ENCODE results near the gene PBX1.

PBX1 gene

GRCh38 chr1:164589408-164589807 is 30.4 kb downstream of the PBX1 start:
- H3K27ac ChIP-seq (ENCODE audit: low read depth, low read length): no peak overlapping the region
- no peak overlapping the region for H3K4me3 ChIP-seq (ENCODE audit: low read length)
- no peaks in the 10 kb centered on the region for H3K9me3 ChIP-seq (ENCODE audit: control insufficient read depth, insufficient read depth, low read length)
- H3K9me2 ChIP-seq (replicated peaks; ENCODE audit: control insufficient read depth, low read length): no peaks in the 10 kb centered on the region
- no peaks in the 10 kb centered on the region for H4K20me1 ChIP-seq (ENCODE audit: control insufficient read depth, insufficient read depth, low read depth, low read length)
- no peaks in the 10 kb centered on the region for H3F3A ChIP-seq (ENCODE audit: control insufficient read depth, insufficient read depth)
- no peaks in the 10 kb centered on the region; the same call in 1 of the 2 replicates for H3K27me3 ChIP-seq (ENCODE audit: control insufficient read depth, low read length)
- H3K36me3 ChIP-seq (ENCODE audit: control insufficient read depth, low read length): no peaks in the 10 kb centered on the region
- H3K4me1 ChIP-seq (ENCODE audit: control insufficient read depth, low read length): no peaks in the 10 kb centered on the region
- no peaks in the 10 kb centered on the region for H3K79me2 ChIP-seq (ENCODE audit: control insufficient read depth, low read length)
- no peak overlapping the region for H3K4me2 ChIP-seq (ENCODE audit: low read length)
- TF ChIP-seq CTCF (IDR thresholded peaks at IDR 0.05; ENCODE audit: low read depth, low read length, poor library complexity, severe bottlenecking) (no peak), EZH2phosphoT487 (IDR thresholded peaks at IDR 0.05; ENCODE audit: borderline replicate concordance, low read length) (no peak)

GRCh38 chr1:164589961-164590507 is 31.1 kb downstream of the PBX1 start:
- Histone ChIP-seq H3K4me1 (ENCODE audit: control insufficient read depth, low read length) (no peaks in the 10 kb centered on the region), H3F3A (ENCODE audit: control insufficient read depth, insufficient read depth) (no peaks in the 10 kb centered on the region), H3K9me3 (ENCODE audit: control insufficient read depth, insufficient read depth, low read length) (no peaks in the 10 kb centered on the region), H3K9me2 (replicated peaks; ENCODE audit: control insufficient read depth, low read length) (no peaks in the 10 kb centered on the region), H3K4me2 (ENCODE audit: low read length) (no peak overlapping the region), H4K20me1 (ENCODE audit: control insufficient read depth, insufficient read depth, low read depth, low read length) (no peaks in the 10 kb centered on the region), H3K4me3 (ENCODE audit: low read length) (no peak overlapping the region), H3K36me3 (ENCODE audit: control insufficient read depth, low read length) (no peaks in the 10 kb centered on the region), H3K27ac (ENCODE audit: low read depth, low read length) (no peak overlapping the region), H3K27me3 (ENCODE audit: control insufficient read depth, low read length) (no peaks in the 10 kb centered on the region; the same call in 1 of the 2 replicates), H3K79me2 (ENCODE audit: control insufficient read depth, low read length) (no peaks in the 10 kb centered on the region)
- no peak for TF ChIP-seq EZH2phosphoT487 (IDR thresholded peaks at IDR 0.05; ENCODE audit: borderline replicate concordance, low read length)
- TF ChIP-seq CTCF (IDR thresholded peaks at IDR 0.05; ENCODE audit: low read depth, low read length, poor library complexity, severe bottlenecking): no peak

- Histone ChIP-seq H3K36me3 (ENCODE audit: control insufficient read depth, low read length) (no peaks in the 10 kb centered on the region), H3K27me3 (ENCODE audit: control insufficient read depth, low read length) (no peaks in the 10 kb centered on the region; the same call in 1 of the 2 replicates), H3K4me1 (ENCODE audit: control insufficient read depth, low read length) (no peaks in the 10 kb centered on the region), H3K79me2 (ENCODE audit: control insufficient read depth, low read length) (no peaks in the 10 kb centered on the region), H3K4me2 (ENCODE audit: low read length) (no peak overlapping the region), H3F3A (ENCODE audit: control insufficient read depth, insufficient read depth) (no peaks in the 10 kb centered on the region), H3K4me3 (ENCODE audit: low read length) (no peak overlapping the region), H3K9me3 (ENCODE audit: control insufficient read depth, insufficient read depth, low read length) (no peaks in the 10 kb centered on the region), H3K9me2 (replicated peaks; ENCODE audit: control insufficient read depth, low read length) (no peaks in the 10 kb centered on the region), H4K20me1 (ENCODE audit: control insufficient read depth, insufficient read depth, low read depth, low read length) (no peaks in the 10 kb centered on the region), H3K27ac (ENCODE audit: low read depth, low read length) (no peak overlapping the region)
- no peak for TF ChIP-seq EZH2phosphoT487 (IDR thresholded peaks at IDR 0.05; ENCODE audit: borderline replicate concordance, low read length)
- no peak for TF ChIP-seq CTCF (IDR thresholded peaks at IDR 0.05; ENCODE audit: low read depth, low read length, poor library complexity, severe bottlenecking)
Observed at GRCh38 chr1:164590592-164590991, 31.6 kb downstream of the PBX1 start.

Data from DOHH2 (cell line).